Activated CD8-positive, alpha-beta memory T cell treated with anti-CD3 and anti-CD28 coated beads for 48 hours (primary cell): Measurements from ENCODE around the gene NEFH.
"Not testable (repeated sequence)": the region's sequence is repeated elsewhere in the genome, so short reads cannot be mapped to it uniquely, and the experiment has no call there.

ENCODE experiments used
- DNase-seq, 3 experiments: peaks; one replicate each; pipeline ENCODE4 v3.0.0-alpha.2; 2020; ENCODE audit warnings: low read depth in 2 of 3, low spot score in 2 of 3

Gene NEFH

GRCh38 chr22:29479417-29480261 lies at the start of gene NEFH:
Gene NEFH (plus strand): TSS chr22:29480218. CDS start chr22:29480263, 45 bp downstream.
- no peak for DNase-seq

GRCh38 chr22:29431986-29432385 lies 48.0 kb upstream of the NEFH start:
- DNase-seq, result no peak

GRCh38 chr22:29433856-29434255 lies 46.2 kb upstream of the NEFH start:
- no peak for DNase-seq

GRCh38 chr22:29434288-29434687 lies 45.7 kb upstream of the NEFH start:
- no peak for DNase-seq

- DNase-seq, result no peak
These were observed 44.5 kb upstream of the NEFH start for GRCh38 chr22:29435236-29436136.

- DNase-seq, result not testable (repeated sequence)
These were observed 41.7 kb upstream of the NEFH start, which contains the start of gene RFPL1 for GRCh38 chr22:29438283-29438682. Gene RFPL1 (plus strand): TSS chr22:29438583.

- no peak for DNase-seq
These were observed 37.0 kb upstream of the NEFH start for GRCh38 chr22:29442976-29443375.

GRCh38 chr22:29443452-29443851 lies 36.6 kb upstream of the NEFH start:
- DNase-seq, result no peak

- no peak for DNase-seq
These were observed 35.9 kb upstream of the NEFH start for GRCh38 chr22:29443861-29444792.

- DNase-seq, result no peak
These were observed 34.5 kb upstream of the NEFH start for GRCh38 chr22:29445508-29445907.

- DNase-seq, result no peak
These were observed 32.1 kb upstream of the NEFH start for GRCh38 chr22:29447906-29448305.

- DNase-seq, result no peak
These were observed 30.6 kb upstream of the NEFH start for GRCh38 chr22:29449296-29449875.

- DNase-seq, result no peak
These were observed 29.8 kb upstream of the NEFH start for GRCh38 chr22:29450222-29450621.

GRCh38 chr22:29451863-29452262 lies 28.2 kb upstream of the NEFH start:
- DNase-seq, result no peak

- DNase-seq, result no peak
These were observed 25.7 kb upstream of the NEFH start for GRCh38 chr22:29454276-29454675.

- no peak for DNase-seq
These were observed 23.8 kb upstream of the NEFH start for GRCh38 chr22:29456211-29456671.

- DNase-seq, result no peak
These were observed 22.3 kb upstream of the NEFH start for GRCh38 chr22:29457730-29458129.

- no peak for DNase-seq
These were observed 21.5 kb upstream of the NEFH start for GRCh38 chr22:29458551-29458950.

- DNase-seq, result no peak
These were observed 20.2 kb upstream of the NEFH start for GRCh38 chr22:29459773-29460172.

- no peak for DNase-seq
These were observed 18.8 kb upstream of the NEFH start for GRCh38 chr22:29461263-29461662.
